Measurements from ENCODE around the gene AURKA.

GRCh38 chr20:56376331-56376730 is 15.7 kb downstream of the AURKA start:
- TF ChIP-seq CEBPB (IDR thresholded peaks at IDR 0.05) (no peak), RAD21 (IDR thresholded peaks at IDR 0.05; ENCODE audit: low read depth) (no peak), YY1 (IDR thresholded peaks at IDR 0.05; ENCODE audit: low read depth) (no peak), EGR1 (IDR thresholded peaks at IDR 0.05) (no peak), EP300 (IDR thresholded peaks at IDR 0.05; ENCODE audit: borderline replicate concordance) (no peak), CREB1 (IDR thresholded peaks at IDR 0.05; ENCODE audit: low read depth) (no peak), MAX (IDR thresholded peaks at IDR 0.05) (no peak), TAF1 (IDR thresholded peaks at IDR 0.05; ENCODE audit: low read depth) (no peak), TEAD4 (IDR thresholded peaks at IDR 0.05) (no peak), TCF12 (IDR thresholded peaks at IDR 0.05; ENCODE audit: low read depth) (no peak)

Data from Ishikawa (cell line).